PFSK-1 (cell line): Measurements from ENCODE around the gene CMTM3.

Experiments
- FOXP2 ChIP-seq: optimal IDR thresholded peaks from 2 replicates; pipeline ENCODE3; 2011; ENCODE audit warnings: borderline replicate concordance, control low read depth, inconsistent platforms; ENCODE audit not compliant: insufficient read depth; ENCODE audit errors: extremely low read length, extremely low read depth
- POLR2AphosphoS5 ChIP-seq: IDR thresholded peaks from 2 replicates; pipeline ENCODE4 v1.6.1; 2012; ENCODE audit warnings: low read depth, mild to moderate bottlenecking, control low read depth, low read length, moderate library complexity
- REST ChIP-seq, 2 experiments: IDR thresholded peaks; 2 replicates each; pipeline versions ENCODE4 v1.6.1 to v1.8.0; 2011 to 2012; ENCODE audit warnings: low read depth in 2 of 2, low read length in 2 of 2, control low read depth in 1 of 2, inconsistent platforms in 1 of 2, mild to moderate bottlenecking in 1 of 2, moderate library complexity in 1 of 2; ENCODE audit not compliant: insufficient read depth in 1 of 2
- SIN3A ChIP-seq: IDR thresholded peaks from 2 replicates; pipeline ENCODE4 v1.6.1; 2012; ENCODE audit warnings: mild to moderate bottlenecking, low read length, moderate library complexity, borderline replicate concordance; ENCODE audit not compliant: insufficient read depth
- TAF1 ChIP-seq: IDR thresholded peaks from 2 replicates; pipeline ENCODE4 v1.6.1; 2012; ENCODE audit warnings: low read length, control low read depth, borderline replicate concordance; ENCODE audit not compliant: insufficient read depth

Gene CMTM3

GRCh38 chr16:66594739-66595138, 9.8 kb upstream of the CMTM3 start:
- TF ChIP-seq TAF1 (no peak), REST (IDR thresholded peaks at IDR 0.05; ENCODE audit: insufficient read depth in 1 of 2, low read depth in 2 of 2, low read length in 2 of 2) (no peak), SIN3A (no peak), POLR2AphosphoS5 (no peak), FOXP2 (no peak)

- TF ChIP-seq SIN3A (no peak), POLR2AphosphoS5 (no peak)
Observed at GRCh38 chr16:66596986-66597848, 7.3 kb upstream of the CMTM3 start.

- TF ChIP-seq FOXP2: no peak
- TF ChIP-seq SIN3A: no peak
- no peak for TF ChIP-seq REST (IDR thresholded peaks at IDR 0.05; ENCODE audit: insufficient read depth in 1 of 2, low read depth in 2 of 2, low read length in 2 of 2)
- TF ChIP-seq TAF1: no peak
- no peak for TF ChIP-seq POLR2AphosphoS5
Observed at GRCh38 chr16:66598111-66598510, 6.4 kb upstream of the CMTM3 start.

- no peak for TF ChIP-seq TAF1
- no peak for TF ChIP-seq POLR2AphosphoS5
- no peak for TF ChIP-seq REST (IDR thresholded peaks at IDR 0.05; ENCODE audit: insufficient read depth in 1 of 2, low read depth in 2 of 2, low read length in 2 of 2)
- no peak for TF ChIP-seq FOXP2
- TF ChIP-seq SIN3A: no peak
Observed at GRCh38 chr16:66599726-66600125, 4.8 kb upstream of the CMTM3 start.

- no peak for TF ChIP-seq FOXP2
- TF ChIP-seq REST (IDR thresholded peaks at IDR 0.05; ENCODE audit: insufficient read depth in 1 of 2, low read depth in 2 of 2, low read length in 2 of 2): no peak
- no peak for TF ChIP-seq TAF1
- TF ChIP-seq SIN3A: no peak
- TF ChIP-seq POLR2AphosphoS5: no peak
Observed at GRCh38 chr16:66600477-66600876, 4.0 kb upstream of the CMTM3 start.
